Measurements from ENCODE around the gene NAPEPLD. TPM values are rescaled to one million over a fixed set of nuclear protein-coding genes. Genes with fewer than 3 reads are reported as not detected.
"Not testable (repeated sequence)": the region's sequence is repeated elsewhere in the genome, so short reads cannot be mapped to it uniquely, and the experiment has no call there.

Gene NAPEPLD
- 10 to 100 TPM in 1 of 2 donors, 1 to 10 TPM in 1; 8.1 to 10.9 TPM for total RNA-seq

GRCh38 chr7:103148994-103149807, at the start of gene NAPEPLD:
TSS of gene NAPEPLD (minus strand) at chr7:103149099. CDS start at chr7:103128776, 20,323 bp downstream.
- Mint-ChIP-seq H3K27me3 (ENCODE audit: low read depth) (no peaks in the 10 kb centered on the region), H3K9me3 (no peaks in the 10 kb centered on the region), H3K27ac (peak within 1 kb of the TSS; percentile 89), H3K4me3 (peak within 1 kb of the TSS; percentile 98), H3K4me1 (ENCODE audit: low read depth) (peaks cover 39% of the 10 kb centered on the region), H3K36me3 (ENCODE audit: insufficient read depth in 2 of 2) (peaks cover 2 to 3% of the 10 kb centered on the region in 2 donors)
- DNase-seq (peak; percentile 77 to 80), ATAC-seq (replicated peaks in 1 of 2) (peak; percentile 91 to 93)

- not testable (repeated sequence) for H3K4me3 Mint-ChIP-seq; H3K4me1 Mint-ChIP-seq (ENCODE audit: low read depth); H3K36me3 Mint-ChIP-seq (ENCODE audit: insufficient read depth in 2 of 2); ATAC-seq (replicated peaks in 1 of 2); H3K27ac Mint-ChIP-seq; H3K27me3 Mint-ChIP-seq (ENCODE audit: low read depth); DNase-seq; H3K9me3 Mint-ChIP-seq
Observed at GRCh38 chr7:103198079-103198478, 49.2 kb upstream of the NAPEPLD start.

- H3K9me3 Mint-ChIP-seq; H3K4me3 Mint-ChIP-seq; DNase-seq; H3K27me3 Mint-ChIP-seq (ENCODE audit: low read depth); H3K36me3 Mint-ChIP-seq (ENCODE audit: insufficient read depth in 2 of 2); H3K4me1 Mint-ChIP-seq (ENCODE audit: low read depth); H3K27ac Mint-ChIP-seq; ATAC-seq (replicated peaks in 1 of 2): not testable (repeated sequence)
Observed at GRCh38 chr7:103195364-103195763, 46.5 kb upstream of the NAPEPLD start.

DNA sequence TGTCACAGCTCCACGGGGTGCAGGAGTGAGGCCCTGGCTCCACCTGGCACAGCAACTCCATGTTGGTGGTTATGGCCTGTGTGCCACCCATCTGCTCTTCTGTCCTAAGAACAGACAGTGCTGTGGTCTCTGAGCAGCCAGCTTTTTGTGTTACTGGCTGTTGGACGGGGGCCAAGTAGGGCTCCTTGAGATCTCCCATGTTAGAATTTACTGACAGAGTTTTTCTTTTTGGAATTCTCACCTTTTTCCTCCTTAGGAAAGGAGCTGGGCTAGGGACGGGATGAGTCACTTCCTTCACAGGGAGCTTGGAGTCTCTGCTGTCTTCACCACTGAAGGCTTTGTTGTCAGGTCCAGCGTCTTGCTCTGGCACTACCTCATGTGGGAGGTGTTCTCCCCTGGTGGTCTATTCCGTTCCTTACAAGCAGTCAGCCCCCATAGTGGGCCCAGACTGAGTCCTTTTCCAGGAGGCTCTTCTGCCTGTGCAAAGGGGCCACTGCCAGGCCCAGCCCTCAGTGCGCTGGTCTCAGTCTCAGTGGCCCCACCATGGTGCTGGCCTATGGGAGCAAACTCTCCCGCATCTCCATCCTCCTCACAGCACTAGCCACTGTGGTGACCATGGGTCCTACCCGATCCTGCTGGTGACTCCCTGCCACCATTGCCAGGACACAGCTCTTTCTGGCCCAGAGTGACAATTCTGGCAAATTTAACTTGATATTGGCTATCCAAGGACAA, 23.7 kb upstream of the NAPEPLD start:
- H3K4me3 Mint-ChIP-seq; H3K36me3 Mint-ChIP-seq (ENCODE audit: insufficient read depth in 2 of 2); H3K27me3 Mint-ChIP-seq (ENCODE audit: low read depth); ATAC-seq (replicated peaks in 1 of 2); H3K4me1 Mint-ChIP-seq (ENCODE audit: low read depth); H3K27ac Mint-ChIP-seq; DNase-seq; H3K9me3 Mint-ChIP-seq: not testable (repeated sequence)

- not testable (repeated sequence) for H3K4me3 Mint-ChIP-seq
Observed at GRCh38 chr7:103171695-103172414, 23.0 kb upstream of the NAPEPLD start.

GRCh38 chr7:103166921-103167544, 18.1 kb upstream of the NAPEPLD start:
- H3K36me3 Mint-ChIP-seq (ENCODE audit: insufficient read depth in 2 of 2); H3K27me3 Mint-ChIP-seq (ENCODE audit: low read depth); ATAC-seq (replicated peaks in 1 of 2); DNase-seq; H3K27ac Mint-ChIP-seq; H3K4me1 Mint-ChIP-seq (ENCODE audit: low read depth); H3K4me3 Mint-ChIP-seq; H3K9me3 Mint-ChIP-seq: not testable (repeated sequence)

More at GRCh38 chr7:103171695-103172414, 23.0 kb upstream of the NAPEPLD start:
- not testable (repeated sequence) for DNase-seq; H3K27ac Mint-ChIP-seq; ATAC-seq (replicated peaks in 1 of 2); H3K36me3 Mint-ChIP-seq (ENCODE audit: insufficient read depth in 2 of 2); H3K9me3 Mint-ChIP-seq; H3K4me1 Mint-ChIP-seq (ENCODE audit: low read depth); H3K27me3 Mint-ChIP-seq (ENCODE audit: low read depth)

DNA sequence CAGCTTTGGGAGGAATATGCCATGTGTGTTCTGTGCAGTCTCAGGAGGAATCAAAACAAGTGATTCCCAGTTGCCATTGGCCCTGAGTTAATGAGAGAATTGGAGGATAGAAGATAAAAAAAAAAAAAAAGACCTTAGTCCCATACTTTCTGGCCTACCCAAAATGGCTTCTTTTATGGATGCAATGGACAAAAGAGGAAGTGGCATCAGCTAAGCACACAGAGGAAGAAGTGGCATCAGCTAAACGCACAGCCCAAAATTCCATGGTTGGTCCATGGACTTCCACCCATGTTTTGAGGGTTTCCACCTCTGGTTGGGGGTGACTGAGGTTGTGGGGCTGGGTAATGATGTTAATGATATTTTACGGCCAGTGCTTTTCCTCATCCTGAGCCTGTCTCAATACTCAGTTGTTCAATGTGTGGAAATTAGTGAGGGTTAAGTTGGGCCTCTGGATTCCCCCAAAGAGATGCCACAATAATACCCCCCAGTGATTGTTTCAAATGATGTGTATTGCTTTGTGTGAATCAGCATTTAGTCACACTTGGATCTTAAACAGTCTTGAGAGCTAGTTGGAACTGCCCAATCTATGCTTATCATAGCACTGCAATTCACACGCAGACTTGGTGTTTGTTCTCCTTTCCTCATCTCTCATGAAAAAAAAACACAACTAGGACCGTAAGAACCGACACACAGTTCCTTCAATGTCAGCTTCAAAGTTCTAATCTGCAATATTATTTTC, 14.4 kb upstream of the NAPEPLD start:
- DNase-seq; H3K4me1 Mint-ChIP-seq (ENCODE audit: low read depth); H3K9me3 Mint-ChIP-seq; H3K27me3 Mint-ChIP-seq (ENCODE audit: low read depth); H3K4me3 Mint-ChIP-seq; ATAC-seq (replicated peaks in 1 of 2); H3K36me3 Mint-ChIP-seq (ENCODE audit: insufficient read depth in 2 of 2); H3K27ac Mint-ChIP-seq: not testable (repeated sequence)

DNA sequence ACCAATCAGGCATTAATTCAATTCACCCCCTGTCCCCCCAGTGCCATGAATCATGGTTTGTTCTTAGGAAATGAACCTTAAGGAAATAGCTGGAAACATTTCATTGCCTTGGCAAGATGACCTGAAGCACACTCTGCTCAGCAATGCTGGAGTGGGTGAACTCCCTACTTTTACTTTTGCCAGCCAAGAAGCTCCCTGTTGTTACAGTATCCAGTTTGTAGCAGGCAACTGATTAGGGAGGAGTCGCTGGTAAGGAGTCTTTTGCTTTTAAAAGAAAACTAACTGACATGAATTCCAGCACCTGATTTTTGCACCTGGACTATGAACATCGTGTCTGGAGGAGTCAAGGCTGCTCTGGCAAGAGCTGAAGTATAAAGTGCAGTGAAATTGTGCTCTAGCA, 13.7 kb upstream of the NAPEPLD start:
- not testable (repeated sequence) for ATAC-seq (replicated peaks in 1 of 2); H3K27ac Mint-ChIP-seq; H3K36me3 Mint-ChIP-seq (ENCODE audit: insufficient read depth in 2 of 2); H3K9me3 Mint-ChIP-seq; H3K4me1 Mint-ChIP-seq (ENCODE audit: low read depth); DNase-seq; H3K27me3 Mint-ChIP-seq (ENCODE audit: low read depth); H3K4me3 Mint-ChIP-seq

DNA sequence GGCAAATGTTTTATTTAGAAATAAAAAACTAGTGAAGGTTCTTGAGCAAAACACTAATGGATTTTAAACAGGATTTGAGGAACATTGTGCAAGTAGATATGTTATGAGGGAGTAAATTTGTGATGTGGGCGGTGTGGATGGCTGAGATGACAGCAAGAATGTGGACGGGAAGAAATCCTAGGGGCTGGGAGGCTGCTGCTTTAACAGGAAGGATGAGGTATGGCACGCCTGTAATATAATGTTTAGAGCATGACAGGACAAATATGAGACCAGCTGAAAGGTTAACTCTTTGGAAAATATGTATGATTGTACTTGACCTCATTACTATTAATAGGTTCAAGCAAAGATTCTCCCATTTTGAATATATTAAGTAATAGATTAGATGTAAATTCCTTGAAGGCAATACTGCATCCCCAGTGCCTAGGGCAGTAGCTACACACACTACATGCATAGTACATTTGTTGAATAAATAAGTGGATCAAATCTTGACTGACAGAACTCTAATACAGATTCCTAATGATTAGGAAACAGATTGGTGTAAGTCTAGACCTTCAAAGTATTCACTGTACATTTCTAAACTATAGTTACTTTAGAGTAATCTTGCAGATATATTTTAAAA, 13.2 kb upstream of the NAPEPLD start:
- ATAC-seq (replicated peaks in 1 of 2): not testable (repeated sequence)

DNA sequence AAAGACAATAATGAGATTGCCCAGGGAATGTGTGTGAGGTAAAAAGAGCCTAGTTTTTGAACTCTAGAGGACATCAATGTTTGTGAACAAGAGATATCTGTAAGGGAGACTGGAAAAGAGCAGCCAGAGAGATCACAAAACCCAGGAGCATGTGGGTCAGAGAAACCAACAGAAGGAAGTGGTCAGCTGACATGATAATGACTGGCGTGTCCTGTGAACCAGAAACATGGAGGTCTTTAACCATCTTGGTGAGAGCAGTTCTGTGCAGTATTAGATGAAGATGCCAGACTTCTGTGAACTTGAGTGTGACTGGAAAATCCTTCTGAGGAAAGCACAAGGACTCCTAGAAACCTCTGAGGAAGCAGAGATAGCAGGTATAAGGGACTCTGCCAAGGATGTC, 10.2 kb upstream of the NAPEPLD start:
- not testable (repeated sequence) for ATAC-seq (replicated peaks in 1 of 2); H3K27ac Mint-ChIP-seq

More for the DNA sequence above, 13.2 kb upstream of the NAPEPLD start:
- not testable (repeated sequence) for H3K27me3 Mint-ChIP-seq (ENCODE audit: low read depth); DNase-seq; H3K36me3 Mint-ChIP-seq (ENCODE audit: insufficient read depth in 2 of 2); H3K4me3 Mint-ChIP-seq; H3K9me3 Mint-ChIP-seq; H3K27ac Mint-ChIP-seq; H3K4me1 Mint-ChIP-seq (ENCODE audit: low read depth)

DNA sequence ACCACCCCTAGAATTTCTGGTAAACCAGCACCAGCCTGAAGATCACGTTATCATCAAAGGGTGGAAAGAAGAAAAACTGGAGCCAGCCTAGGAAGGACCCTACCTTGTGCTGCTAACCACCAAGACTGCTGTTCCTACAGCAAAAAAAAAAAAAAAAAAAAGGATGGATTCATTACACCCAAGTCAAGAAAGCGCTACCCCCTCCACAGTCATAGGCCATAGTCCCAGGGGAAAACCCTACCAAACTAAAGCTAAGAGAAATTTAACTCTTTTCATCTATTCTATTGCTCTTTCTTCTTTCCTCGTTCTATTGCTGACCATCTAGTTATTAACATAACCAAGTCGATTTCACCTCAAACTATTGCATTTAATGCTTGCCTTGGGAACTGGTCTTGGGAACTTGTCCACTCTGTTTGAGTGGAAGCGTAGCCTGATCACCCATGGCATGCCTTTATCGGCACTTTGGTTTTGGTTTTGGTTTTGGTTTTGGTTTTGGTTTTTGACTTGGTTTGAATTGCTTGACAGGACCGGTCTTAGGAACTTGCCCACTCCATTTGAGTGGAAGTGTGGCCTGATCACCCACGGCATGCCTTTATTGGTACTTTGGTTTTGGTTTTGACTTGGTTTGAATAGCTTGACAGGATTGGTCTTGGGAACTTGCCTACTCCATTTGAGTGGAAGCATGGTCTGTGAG, 6.6 kb upstream of the NAPEPLD start:
- peak overlapping the region; percentile 17 for H3K27ac Mint-ChIP-seq
- not testable (repeated sequence) for H3K36me3 Mint-ChIP-seq (ENCODE audit: insufficient read depth in 2 of 2); H3K27me3 Mint-ChIP-seq (ENCODE audit: low read depth); H3K9me3 Mint-ChIP-seq
- peak; percentile 60 to 83 for ATAC-seq (replicated peaks in 1 of 2)
- peak in 1 of 2 donors; percentile 30 for DNase-seq
- H3K4me3 Mint-ChIP-seq: peak overlapping the region; percentile 67 to 83
- peaks cover 19% of the 10 kb centered on the region for H3K4me1 Mint-ChIP-seq (ENCODE audit: low read depth)

More for the DNA sequence above, 10.2 kb upstream of the NAPEPLD start:
- H3K27me3 Mint-ChIP-seq (ENCODE audit: low read depth); H3K36me3 Mint-ChIP-seq (ENCODE audit: insufficient read depth in 2 of 2); H3K9me3 Mint-ChIP-seq; H3K4me3 Mint-ChIP-seq; DNase-seq: not testable (repeated sequence)
- H3K4me1 Mint-ChIP-seq (ENCODE audit: low read depth): peaks cover 10% of the 10 kb centered on the region

Data from activated T-cell treated with anti-CD3 and anti-CD28 coated beads, Interleukin-2, amount 50 U/mL, for 72 hours (primary cell).